ENCODE results near the gene HUNK.

GRCh38 chr21:31924548-31924947 is 51.7 kb downstream of the HUNK start:
- TF ChIP-seq, protein P1, sequence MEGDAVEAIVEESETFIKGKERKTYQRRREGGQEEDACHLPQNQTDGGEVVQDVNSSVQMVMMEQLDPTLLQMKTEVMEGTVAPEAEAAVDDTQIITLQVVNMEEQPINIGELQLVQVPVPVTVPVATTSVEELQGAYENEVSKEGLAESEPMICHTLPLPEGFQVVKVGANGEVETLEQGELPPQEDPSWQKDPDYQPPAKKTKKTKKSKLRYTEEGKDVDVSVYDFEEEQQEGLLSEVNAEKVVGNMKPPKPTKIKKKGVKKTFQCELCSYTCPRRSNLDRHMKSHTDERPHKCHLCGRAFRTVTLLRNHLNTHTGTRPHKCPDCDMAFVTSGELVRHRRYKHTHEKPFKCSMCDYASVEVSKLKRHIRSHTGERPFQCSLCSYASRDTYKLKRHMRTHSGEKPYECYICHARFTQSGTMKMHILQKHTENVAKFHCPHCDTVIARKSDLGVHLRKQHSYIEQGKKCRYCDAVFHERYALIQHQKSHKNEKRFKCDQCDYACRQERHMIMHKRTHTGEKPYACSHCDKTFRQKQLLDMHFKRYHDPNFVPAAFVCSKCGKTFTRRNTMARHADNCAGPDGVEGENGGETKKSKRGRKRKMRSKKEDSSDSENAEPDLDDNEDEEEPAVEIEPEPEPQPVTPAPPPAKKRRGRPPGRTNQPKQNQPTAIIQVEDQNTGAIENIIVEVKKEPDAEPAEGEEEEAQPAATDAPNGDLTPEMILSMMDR (IDR thresholded peaks at IDR 0.05; ENCODE audit: insufficient read depth, low read depth, low read length), result no peak
- no peak for TF ChIP-seq EZH2 (IDR thresholded peaks at IDR 0.05; ENCODE audit: insufficient read depth, low read length)

Measured in astrocyte (in vitro differentiated cells and primary cell).